Lung (tissue), 12 donors: ENCODE data around the gene CES2. TPM values are rescaled to one million over a fixed set of nuclear protein-coding genes. Genes with fewer than 3 reads are reported as not detected.

ENCODE experiments used
- ATAC-seq: fragments of 200-7000 bp; cut with Tn5 transposase; one replicate; pipeline ENCODE4 v1.9.1; 2020; ENCODE audit warnings: moderate number of reproducible peaks; ENCODE audit not compliant: insufficient read depth, low FRiP score
- DNase-seq, 3 donors: peaks; one replicate each; pipeline ENCODE4 v3.0.0-alpha.2; 2013 to 2017
- H3K27ac ChIP-seq, 2 donors: one replicate each; pipeline ENCODE4 v1.5.1; 2013; ENCODE audit warnings: mild to moderate bottlenecking in 2 of 2, moderate library complexity in 2 of 2, control low read depth in 1 of 2, inconsistent platforms in 1 of 2, low read depth in 1 of 2, low read length in 1 of 2
- H3K27me3 ChIP-seq, 3 donors: one replicate each; pipeline ENCODE4 v1.5.1; 2013; ENCODE audit warnings: low read length in 2 of 3; ENCODE audit not compliant: control insufficient read depth in 3 of 3, insufficient read depth in 3 of 3
- H3K36me3 ChIP-seq, 4 donors: one replicate each; pipeline ENCODE4 v1.5.1; 2013; ENCODE audit warnings: low read length in 4 of 4, mild to moderate bottlenecking in 1 of 4, moderate library complexity in 1 of 4; ENCODE audit not compliant: control insufficient read depth in 4 of 4, insufficient read depth in 4 of 4
- H3K4me1 ChIP-seq, 5 donors: one replicate each; pipeline ENCODE4 v1.5.1; 2013; ENCODE audit warnings: low read length in 5 of 5, mild to moderate bottlenecking in 2 of 5, moderate library complexity in 1 of 5; ENCODE audit not compliant: control insufficient read depth in 5 of 5, insufficient read depth in 5 of 5
- H3K4me3 ChIP-seq: one replicate; pipeline ENCODE4 v1.5.1; 2013; ENCODE audit warnings: mild to moderate bottlenecking, control low read depth, moderate library complexity
- H3K9ac ChIP-seq, 2 donors: one replicate each; pipeline ENCODE4 v1.5.1; 2013; ENCODE audit warnings: low read length in 2 of 2, control low read depth in 1 of 2; ENCODE audit not compliant: insufficient read depth in 1 of 2
- H3K9me3 ChIP-seq, 4 donors: one replicate each; pipeline ENCODE4 v1.5.1; 2013; ENCODE audit warnings: low read length in 3 of 4, mild to moderate bottlenecking in 1 of 4, moderate library complexity in 1 of 4; ENCODE audit not compliant: control insufficient read depth in 4 of 4, insufficient read depth in 3 of 4
- WGBS, 2 donors: extraction: QIAGEN DNeasy Blood & Tissue Kit; methylation state at CpG; one replicate each; pipeline ENCODE4 v1.1.7; 2013; 5-methylcytosine and 5-hydroxymethylcytosine counted together
- polyA plus RNA-seq, 2 donors: library from polyadenylated mRNA; stranded (reverse); fragments of 200-250 nt; gene quantifications; one replicate each; pipeline ENCODE4 v1.2.1, GENCODE V29; 2013
- total RNA-seq, 2 donors: library from RNA; depleted of rRNA in 1 of 2; stranded (reverse); fragments of >200 nt in 1 of 2; gene quantifications; one replicate each; pipeline ENCODE4 v1.2.1, GENCODE V29; 2014 to 2021
- TF ChIP-seq, protein P1 (sequence below): IDR thresholded peaks from 2 replicates; pipeline ENCODE4 v1.5.1; 2012; ENCODE audit warnings: mild to moderate bottlenecking; ENCODE audit errors: control extremely low read depth, extremely low read depth
- donor health status: control.
- donor health status: control.
- donor health status: Bipolar disorder and iron deficiency.
- donor health status: healthy.
- donor health status: DM: yes; HTN: yes; CAD: no.

Gene CES2
- total and polyA plus RNA-seq, 4 donors, result 24.6 to 51.0 (median 26.2) TPM

DNA sequence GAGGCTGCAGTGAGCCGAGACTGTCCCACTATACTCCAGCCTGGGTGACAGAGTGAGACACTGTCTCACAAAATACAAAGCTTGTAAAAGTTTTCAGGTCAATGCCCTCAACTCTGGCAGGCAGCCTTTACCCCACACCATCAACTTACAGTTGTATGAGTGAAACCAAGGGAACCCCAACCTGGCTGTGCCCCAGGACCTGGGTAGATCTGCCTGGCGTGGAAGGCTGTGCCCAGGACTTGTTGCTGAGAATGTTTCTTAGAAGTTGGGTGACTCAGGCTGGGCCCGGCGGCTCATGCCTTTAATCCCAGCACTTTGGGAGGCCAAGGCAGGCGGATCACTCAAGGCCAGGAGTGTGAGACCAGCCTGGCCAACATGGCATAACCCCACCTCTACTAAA lies 33.5 kb downstream of the CES2 start:
- Histone ChIP-seq H3K4me1 (no peaks in the 10 kb centered on the region), H3K9me3 (no peaks in the 10 kb centered on the region), H3K27ac (no peak overlapping the region), H3K36me3 (no peaks in the 10 kb centered on the region), H3K4me3 (no peak overlapping the region), H3K9ac (no peak overlapping the region), H3K27me3 (no peaks in the 10 kb centered on the region)
- DNase-seq, result no peak
- TF ChIP-seq, protein P1, sequence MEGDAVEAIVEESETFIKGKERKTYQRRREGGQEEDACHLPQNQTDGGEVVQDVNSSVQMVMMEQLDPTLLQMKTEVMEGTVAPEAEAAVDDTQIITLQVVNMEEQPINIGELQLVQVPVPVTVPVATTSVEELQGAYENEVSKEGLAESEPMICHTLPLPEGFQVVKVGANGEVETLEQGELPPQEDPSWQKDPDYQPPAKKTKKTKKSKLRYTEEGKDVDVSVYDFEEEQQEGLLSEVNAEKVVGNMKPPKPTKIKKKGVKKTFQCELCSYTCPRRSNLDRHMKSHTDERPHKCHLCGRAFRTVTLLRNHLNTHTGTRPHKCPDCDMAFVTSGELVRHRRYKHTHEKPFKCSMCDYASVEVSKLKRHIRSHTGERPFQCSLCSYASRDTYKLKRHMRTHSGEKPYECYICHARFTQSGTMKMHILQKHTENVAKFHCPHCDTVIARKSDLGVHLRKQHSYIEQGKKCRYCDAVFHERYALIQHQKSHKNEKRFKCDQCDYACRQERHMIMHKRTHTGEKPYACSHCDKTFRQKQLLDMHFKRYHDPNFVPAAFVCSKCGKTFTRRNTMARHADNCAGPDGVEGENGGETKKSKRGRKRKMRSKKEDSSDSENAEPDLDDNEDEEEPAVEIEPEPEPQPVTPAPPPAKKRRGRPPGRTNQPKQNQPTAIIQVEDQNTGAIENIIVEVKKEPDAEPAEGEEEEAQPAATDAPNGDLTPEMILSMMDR, result no peak
- WGBS, 2 donors, result 89 to 90% methylated on average over 5 of the region's 5 CpGs
- no peak for ATAC-seq

DNA sequence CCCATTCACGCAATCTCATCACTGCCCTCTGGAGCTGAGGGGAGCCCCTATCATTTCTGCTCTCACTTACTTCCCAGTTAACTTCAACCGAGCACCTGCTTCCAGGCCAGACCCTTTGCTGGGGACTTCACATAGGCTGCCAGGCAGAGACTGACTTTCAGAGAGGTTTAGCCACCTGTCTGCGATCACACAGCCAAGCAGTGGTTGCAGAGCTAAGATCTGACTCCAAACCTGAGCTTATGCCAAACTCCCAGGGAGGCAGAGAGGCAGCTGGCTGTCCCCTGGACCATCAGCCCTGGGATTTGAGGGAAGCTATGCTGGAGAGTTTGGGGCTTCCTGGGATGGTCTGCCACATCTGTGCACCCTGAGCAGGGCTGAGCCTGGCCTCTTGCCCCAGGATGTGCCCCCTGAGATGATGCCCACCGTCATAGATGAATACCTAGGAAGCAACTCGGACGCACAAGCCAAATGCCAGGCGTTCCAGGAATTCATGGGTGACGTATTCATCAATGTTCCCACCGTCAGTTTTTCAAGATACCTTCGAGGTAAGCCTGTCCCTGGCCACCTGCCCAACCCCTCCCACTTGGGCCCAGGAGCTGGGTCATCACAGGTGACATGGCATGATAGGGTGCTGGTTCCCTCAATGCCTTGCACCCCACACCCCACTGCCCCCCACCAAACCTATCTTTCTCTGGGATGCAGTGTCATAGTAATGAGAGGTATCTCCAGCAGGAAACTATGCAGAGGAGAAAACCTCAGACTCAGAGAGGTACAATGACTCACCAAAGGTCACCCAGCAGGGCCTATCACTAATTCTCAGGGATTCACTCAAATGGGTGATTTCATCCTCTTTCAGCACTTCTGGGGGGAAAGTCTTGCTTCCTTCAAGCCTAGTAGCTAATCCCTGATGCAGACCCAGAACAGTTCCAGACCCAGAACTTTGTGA lies 35.7 kb downstream of the CES2 start:
- Histone ChIP-seq H3K27me3 (no peaks in the 10 kb centered on the region), H3K4me3 (no peak overlapping the region), H3K4me1 (no peaks in the 10 kb centered on the region), H3K9ac (no peak overlapping the region), H3K27ac (no peak overlapping the region), H3K9me3 (no peaks in the 10 kb centered on the region), H3K36me3 (no peaks in the 10 kb centered on the region)
- no peak for DNase-seq
- WGBS, 2 donors, result 78 to 87% methylated on average over 10 of the region's 10 CpGs
- ATAC-seq, result no peak
- TF ChIP-seq, protein P1, result no peak

- TF ChIP-seq, protein P1, result no peak
- ATAC-seq (no peak), DNase-seq (no peak)
- H3K9ac ChIP-seq, result no peak overlapping the region
- no peaks in the 10 kb centered on the region for H3K4me1 ChIP-seq
- no peak overlapping the region for H3K27ac ChIP-seq
- H3K36me3 ChIP-seq, result no peaks in the 10 kb centered on the region
- 71 to 82% methylated on average over 9 of the region's 9 CpGs for WGBS, 2 donors
- H3K4me3 ChIP-seq, result no peak overlapping the region
- H3K27me3 ChIP-seq, result no peaks in the 10 kb centered on the region
- H3K9me3 ChIP-seq, result no peaks in the 10 kb centered on the region
Measured at GRCh38 chr16:66972983-66973382, 37.7 kb downstream of the CES2 start.
